Loucy (cell line): Measurements from ENCODE around the gene NELL2.

Source experiments
- H2AFZ ChIP-seq: fragments of 200-600 bp; sonication (generic); 2 replicates; pipeline ENCODE4 v1.6.0; 2016; ENCODE audit warnings: antibody characterized with exemption, mild to moderate bottlenecking, low read length, moderate library complexity
- H3F3A ChIP-seq: fragments of 200-600 bp; 2 replicates; pipeline ENCODE4 v1.6.0; 2016; ENCODE audit warnings: antibody characterized with exemption, low read depth, mild to moderate bottlenecking
- H3K27me3 ChIP-seq: fragments of 200-600 bp; sonication (generic); 2 replicates; pipeline ENCODE4 v1.6.1; 2014; ENCODE audit warnings: low read length, mild to moderate bottlenecking; ENCODE audit not compliant: insufficient read depth, poor library complexity, severe bottlenecking
- H3K36me3 ChIP-seq: fragments of 200-600 bp; sonication (generic); 2 replicates; pipeline ENCODE4 v1.6.1; 2016; ENCODE audit warnings: low read length; ENCODE audit not compliant: insufficient read depth
- H3K4me1 ChIP-seq: fragments of 200-600 bp; sonication (generic); 2 replicates; pipeline ENCODE4 v1.5.1; 2014; ENCODE audit warnings: low read length, mild to moderate bottlenecking; ENCODE audit not compliant: insufficient read depth, poor library complexity, severe bottlenecking
- H3K4me2 ChIP-seq: fragments of 200-600 bp; sonication (generic); 2 replicates; pipeline ENCODE4 v1.6.0; 2014; ENCODE audit warnings: antibody characterized with exemption, low read length, low read depth, mild to moderate bottlenecking; ENCODE audit not compliant: poor library complexity, severe bottlenecking
- H3K4me3 ChIP-seq: fragments of 200-600 bp; sonication (generic); 2 replicates; pipeline ENCODE4 v1.5.1; 2014; ENCODE audit warnings: low read length, mild to moderate bottlenecking, mixed read lengths; ENCODE audit not compliant: poor library complexity, severe bottlenecking
- H3K79me2 ChIP-seq: fragments of 200-600 bp; sonication (generic); 2 replicates; pipeline ENCODE4 v1.6.1; 2014; ENCODE audit warnings: low read length; ENCODE audit not compliant: insufficient read depth
- H3K9ac ChIP-seq: fragments of 200-600 bp; sonication (generic); 2 replicates; pipeline ENCODE4 v1.6.0; 2014; ENCODE audit warnings: mild to moderate bottlenecking, low read depth, low read length, moderate library complexity; ENCODE audit not compliant: poor library complexity, severe bottlenecking
- H3K9me2 ChIP-seq: fragments of 200-600 bp; sonication (generic); replicated peaks from 2 replicates; pipeline ENCODE4 v1.6.1; 2016; ENCODE audit warnings: low read depth, low read length, mixed read lengths
- H3K9me3 ChIP-seq: fragments of 200-600 bp; sonication (generic); 2 replicates; pipeline ENCODE4 v1.6.1; 2014; ENCODE audit warnings: mild to moderate bottlenecking, antibody characterized with exemption, low read length, low read depth; ENCODE audit not compliant: insufficient read depth
- H4K20me1 ChIP-seq: fragments of 200-600 bp; sonication (generic); 2 replicates; pipeline ENCODE4 v1.6.0; 2014; ENCODE audit warnings: antibody characterized with exemption, low read length, mild to moderate bottlenecking; ENCODE audit not compliant: insufficient read depth, poor library complexity, severe bottlenecking
- CTCF ChIP-seq: fragments of 200-600 bp; sonication (generic); conservative IDR thresholded peaks from 2 replicates; pipeline ENCODE4 v1.5.1; 2014; ENCODE audit warnings: mild to moderate bottlenecking, antibody characterized with exemption, low read length
- EZH2phosphoT487 ChIP-seq: fragments of 200-600 bp; IDR thresholded peaks from 2 replicates; pipeline ENCODE4 v1.6.1; 2018; ENCODE audit warnings: antibody characterized with exemption, mild to moderate bottlenecking, moderate library complexity, borderline replicate concordance

Gene NELL2

DNA sequence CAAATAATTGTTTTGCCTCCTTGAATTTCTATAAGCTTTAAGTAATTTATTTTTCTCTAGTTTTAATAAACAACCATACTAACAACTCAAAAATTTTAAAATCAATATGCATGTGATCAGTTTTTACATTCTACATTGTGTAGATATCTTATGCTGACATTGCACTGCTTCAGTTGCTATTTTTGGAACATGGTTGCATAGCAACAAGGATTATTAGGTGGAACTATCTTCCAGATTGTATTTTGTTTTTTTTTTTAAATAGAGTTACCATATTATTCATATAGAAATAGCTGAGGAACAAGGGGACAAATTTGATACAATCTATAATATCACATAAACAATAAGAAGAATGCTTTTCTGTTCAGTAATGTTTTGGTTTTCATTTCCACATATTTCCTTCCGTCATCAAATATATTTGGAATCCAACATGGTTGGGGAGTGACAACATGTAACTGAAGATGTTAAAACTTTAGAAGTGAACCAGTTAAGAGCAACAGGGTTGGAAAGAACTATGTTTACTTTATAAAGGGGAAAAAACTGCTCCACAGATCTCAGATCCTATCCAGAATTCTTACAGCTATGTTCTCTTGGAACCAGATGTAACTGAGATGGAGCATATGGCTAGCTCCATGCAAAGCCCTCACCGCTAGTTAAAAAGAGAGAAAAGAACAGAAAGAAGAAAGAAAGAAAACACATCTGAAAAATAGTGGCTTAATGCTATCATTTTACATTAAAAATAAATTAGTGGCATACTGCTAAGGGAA is 235.5 kb downstream of the NELL2 start:
- Histone ChIP-seq H3K4me3 (no peak overlapping the region), H3K79me2 (no peaks in the 10 kb centered on the region), H3K36me3 (no peaks in the 10 kb centered on the region), H3K4me2 (no peak overlapping the region), H2AFZ (no peak overlapping the region), H4K20me1 (no peaks in the 10 kb centered on the region), H3F3A (no peaks in the 10 kb centered on the region), H3K9me3 (no peaks in the 10 kb centered on the region), H3K9me2 (no peaks in the 10 kb centered on the region), H3K9ac (no peak overlapping the region), H3K27me3 (no peaks in the 10 kb centered on the region), H3K4me1 (no peaks in the 10 kb centered on the region)
- no peak for TF ChIP-seq CTCF
- TF ChIP-seq EZH2phosphoT487: no peak

- TF ChIP-seq EZH2phosphoT487: no peak
- TF ChIP-seq CTCF: no peak
- Histone ChIP-seq H3K9ac (no peak overlapping the region), H3K9me2 (no peaks in the 10 kb centered on the region)
Measured at GRCh38 chr12:44637875-44638274, 238.2 kb downstream of the NELL2 start.

GRCh38 chr12:44628180-44628579 is 247.9 kb downstream of the NELL2 start:
- no peaks in the 10 kb centered on the region for H3K9me3 ChIP-seq
- no peaks in the 10 kb centered on the region for H3F3A ChIP-seq
- TF ChIP-seq EZH2phosphoT487: no peak
- no peak for TF ChIP-seq CTCF
- no peak overlapping the region for H3K4me2 ChIP-seq
- H3K27me3 ChIP-seq: no peaks in the 10 kb centered on the region
- no peaks in the 10 kb centered on the region for H4K20me1 ChIP-seq
- no peak overlapping the region for H2AFZ ChIP-seq
- H3K4me1 ChIP-seq: no peaks in the 10 kb centered on the region
- H3K9me2 ChIP-seq: no peaks in the 10 kb centered on the region
- no peak overlapping the region for H3K4me3 ChIP-seq
- H3K9ac ChIP-seq: no peak overlapping the region
- no peaks in the 10 kb centered on the region for H3K79me2 ChIP-seq
- H3K36me3 ChIP-seq: no peaks in the 10 kb centered on the region

More at GRCh38 chr12:44637875-44638274, 238.2 kb downstream of the NELL2 start:
- Histone ChIP-seq H3K4me2 (no peak overlapping the region), H3F3A (no peaks in the 10 kb centered on the region), H3K4me3 (no peak overlapping the region), H3K9me3 (no peaks in the 10 kb centered on the region), H3K79me2 (no peaks in the 10 kb centered on the region), H3K4me1 (no peaks in the 10 kb centered on the region), H4K20me1 (no peaks in the 10 kb centered on the region), H2AFZ (no peak overlapping the region), H3K27me3 (no peaks in the 10 kb centered on the region), H3K36me3 (no peaks in the 10 kb centered on the region)
